Left lobe of liver (tissue), 2 donors: Measurements from ENCODE around the gene POLR1D. TPM values are rescaled to one million over a fixed set of nuclear protein-coding genes. Genes with fewer than 3 reads are reported as not detected.
"Not testable (repeated sequence)": the region's sequence is repeated elsewhere in the genome, so short reads cannot be mapped to it uniquely, and the experiment has no call there.

ENCODE experiments used
- ATAC-seq: fragments of 200-7000 bp; cut with Tn5 transposase; one replicate; pipeline ENCODE4 v1.9.1; 2020; ENCODE audit warnings: mild to moderate bottlenecking, moderate library complexity
- DNase-seq: peaks from one replicate; pipeline ENCODE4 v3.0.0-alpha.2; 2020; ENCODE audit warnings: low spot score
- total RNA-seq: library from RNA; stranded (reverse); gene quantifications from one replicate; pipeline ENCODE4 v1.2.1, GENCODE V29; 2021
- donor health status: DM: no; HTN: no; CAD: no; lungs with moderate emphysema.
- donor health status: DM: no; HTN: yes; CAD: no.

Gene POLR1D
- total RNA-seq, 1 donor from 2014 or later, result 36.1 TPM

- DNase-seq (no peak), ATAC-seq (peak; percentile 31)
Measured at GRCh38 chr13:27613628-27614027, 8.1 kb upstream of the POLR1D start.

- no peak for DNase-seq
- ATAC-seq, result no peak
Measured at GRCh38 chr13:27617881-27618321, 3.8 kb upstream of the POLR1D start.

GRCh38 chr13:27619093-27619727 is 2.5 kb upstream of the POLR1D start:
- DNase-seq (no peak), ATAC-seq (no peak)

GRCh38 chr13:27619728-27620376 is 1.8 kb upstream of the POLR1D start:
- DNase-seq (no peak), ATAC-seq (peak; percentile 41)

- DNase-seq (peak; percentile 99), ATAC-seq (peak; percentile 81)
Measured at GRCh38 chr13:27620377-27621115, 1.1 kb upstream of the POLR1D start, which contains the start of gene LNX2. Gene LNX2 (minus strand): TSS chr13:27620529. CDS start chr13:27581703, 38,826 bp downstream.

- DNase-seq (no peak), ATAC-seq (peak; percentile 20)
Measured at GRCh38 chr13:27621116-27621365, 651 bp upstream of the POLR1D start.

GRCh38 chr13:27622102-27622820 is 569 bp downstream of the POLR1D start:
- DNase-seq (no peak), ATAC-seq (no peak)

GRCh38 chr13:27622881-27623280 is 1.2 kb downstream of the POLR1D start:
- DNase-seq, result no peak
- no peak for ATAC-seq

- DNase-seq (no peak), ATAC-seq (no peak)
Measured at GRCh38 chr13:27624071-27624470, 2.4 kb downstream of the POLR1D start.

- DNase-seq, result no peak
- no peak for ATAC-seq
Measured at GRCh38 chr13:27625839-27626238, 4.1 kb downstream of the POLR1D start.

GRCh38 chr13:27627380-27627779 is 5.7 kb downstream of the POLR1D start:
- ATAC-seq (no peak), DNase-seq (no peak)

- no peak for DNase-seq
- no peak for ATAC-seq
Measured at GRCh38 chr13:27628081-27628480, 6.4 kb downstream of the POLR1D start.

- not testable (repeated sequence) for ATAC-seq, DNase-seq
Measured at GRCh38 chr13:27628766-27629165, 7.1 kb downstream of the POLR1D start.

GRCh38 chr13:27631156-27631555 is 9.5 kb downstream of the POLR1D start:
- no peak for DNase-seq
- ATAC-seq, result no peak

GRCh38 chr13:27631665-27632064 is 10.0 kb downstream of the POLR1D start:
- no peak for DNase-seq
- ATAC-seq, result no peak

GRCh38 chr13:27632214-27632613 is 10.5 kb downstream of the POLR1D start:
- no peak for ATAC-seq

GRCh38 chr13:27632648-27633047 is 11.0 kb downstream of the POLR1D start:
- ATAC-seq (no peak), DNase-seq (no peak)

More at GRCh38 chr13:27632214-27632613, 10.5 kb downstream of the POLR1D start:
- no peak for DNase-seq

GRCh38 chr13:27634231-27634630 is 12.5 kb downstream of the POLR1D start:
- DNase-seq, result no peak
- no peak for ATAC-seq

- no peak for DNase-seq
- ATAC-seq, result no peak
Measured at GRCh38 chr13:27634791-27635190, 13.1 kb downstream of the POLR1D start.

- DNase-seq (no peak), ATAC-seq (no peak)
Measured at GRCh38 chr13:27635266-27635665, 13.6 kb downstream of the POLR1D start.

GRCh38 chr13:27636589-27637288 is 15.0 kb downstream of the POLR1D start:
- DNase-seq, result no peak
- no peak for ATAC-seq
